ENCODE measurements around the gene PKP4. TPM values are rescaled to one million over a fixed set of nuclear protein-coding genes. Genes with fewer than 3 reads are reported as not detected.

The PKP4 gene
- total RNA-seq, 4 donors from 2014 or later: 64.1 to 152 (median 90.2) TPM

- Histone ChIP-seq H3K27me3 (no peaks in the 10 kb centered on the region), H3K4me3 (no peak overlapping the region), H3K27ac (no peak overlapping the region), H3K9me3 (no peaks in the 10 kb centered on the region), H3K4me1 (peaks cover 53% of the 10 kb centered on the region), H3K36me3 (no peaks in the 10 kb centered on the region)
- 50% methylated on average over 8 of the region's 8 CpGs for WGBS
- TF ChIP-seq CTCF (IDR thresholded peaks at IDR 0.05): no peak
- no peak for TF ChIP-seq EP300 (IDR thresholded peaks at IDR 0.05)
- TF ChIP-seq POLR2A (IDR thresholded peaks at IDR 0.05): no peak
- TF ChIP-seq POLR2AphosphoS5 (IDR thresholded peaks at IDR 0.05): no peak
- no peak for DNase-seq (ENCODE audit: low spot score in 2 of 2)
These were observed 270.3 kb downstream of the PKP4 start for GRCh38 chr2:158726911-158727592.

GRCh38 chr2:158728422-158728821 lies 271.7 kb downstream of the PKP4 start:
- H3K9me3 ChIP-seq: no peaks in the 10 kb centered on the region
- H3K4me1 ChIP-seq: peaks cover 50% of the 10 kb centered on the region
- WGBS: 82% methylated on average over 7 of the region's 7 CpGs
- no peaks in the 10 kb centered on the region for H3K36me3 ChIP-seq
- H3K4me3 ChIP-seq: no peak overlapping the region
- peak in 1 of 2 donors; percentile 63 for DNase-seq (ENCODE audit: low spot score in 2 of 2)
- no peak overlapping the region for H3K27ac ChIP-seq
- TF ChIP-seq EP300 (IDR thresholded peaks at IDR 0.05) (no peak), POLR2AphosphoS5 (IDR thresholded peaks at IDR 0.05) (no peak), CTCF (IDR thresholded peaks at IDR 0.05) (no peak), POLR2A (IDR thresholded peaks at IDR 0.05) (no peak)
- no peaks in the 10 kb centered on the region for H3K27me3 ChIP-seq

GRCh38 chr2:158729451-158729850 lies 272.7 kb downstream of the PKP4 start:
- H3K27ac ChIP-seq: no peak overlapping the region
- H3K36me3 ChIP-seq: no peaks in the 10 kb centered on the region
- peak in 1 of 2 donors; percentile 63 for DNase-seq (ENCODE audit: low spot score in 2 of 2)
- H3K9me3 ChIP-seq: no peaks in the 10 kb centered on the region
- TF ChIP-seq POLR2AphosphoS5 (IDR thresholded peaks at IDR 0.05) (no peak), POLR2A (IDR thresholded peaks at IDR 0.05) (no peak), CTCF (IDR thresholded peaks at IDR 0.05) (no peak), EP300 (IDR thresholded peaks at IDR 0.05) (no peak)
- no peak overlapping the region for H3K4me3 ChIP-seq
- 92% methylated on average over 5 of the region's 5 CpGs for WGBS
- no peaks in the 10 kb centered on the region for H3K27me3 ChIP-seq
- H3K4me1 ChIP-seq: peaks cover 43% of the 10 kb centered on the region

- no peaks in the 10 kb centered on the region for H3K36me3 ChIP-seq
- H3K9me3 ChIP-seq: no peaks in the 10 kb centered on the region
- H3K27ac ChIP-seq: no peak overlapping the region
- no peak overlapping the region for H3K4me3 ChIP-seq
- no peaks in the 10 kb centered on the region for H3K27me3 ChIP-seq
- peaks cover 37% of the 10 kb centered on the region for H3K4me1 ChIP-seq
- DNase-seq (ENCODE audit: low spot score in 2 of 2): peak in 1 of 2 donors; percentile 18
- 76% methylated on average over 12 of the region's 16 CpGs for WGBS
- TF ChIP-seq CTCF (IDR thresholded peaks at IDR 0.05) (no peak), POLR2AphosphoS5 (IDR thresholded peaks at IDR 0.05) (no peak), POLR2A (IDR thresholded peaks at IDR 0.05) (no peak), EP300 (IDR thresholded peaks at IDR 0.05) (no peak)
These were observed 273.3 kb downstream of the PKP4 start for GRCh38 chr2:158729873-158730620.

GRCh38 chr2:158730621-158731140 lies 273.9 kb downstream of the PKP4 start:
- no peaks in the 10 kb centered on the region for H3K36me3 ChIP-seq
- no peak overlapping the region for H3K4me3 ChIP-seq
- no peaks in the 10 kb centered on the region for H3K9me3 ChIP-seq

More at GRCh38 chr2:158730621-158731140, 273.9 kb downstream of the PKP4 start:
- Histone ChIP-seq H3K4me1 (peaks cover 31% of the 10 kb centered on the region), H3K27ac (no peak overlapping the region), H3K27me3 (no peaks in the 10 kb centered on the region)
- TF ChIP-seq POLR2AphosphoS5 (IDR thresholded peaks at IDR 0.05): no peak
- peak in 1 of 2 donors; percentile 41 for DNase-seq (ENCODE audit: low spot score in 2 of 2)
- WGBS: 81% methylated on average over 9 of the region's 9 CpGs
